ENCODE measurements around the gene ALK.

The ALK gene

GRCh38 chr2:29450596-29451222 is 470.7 kb downstream of the ALK start:
- no peak overlapping the region for H3K27ac ChIP-seq

DNA sequence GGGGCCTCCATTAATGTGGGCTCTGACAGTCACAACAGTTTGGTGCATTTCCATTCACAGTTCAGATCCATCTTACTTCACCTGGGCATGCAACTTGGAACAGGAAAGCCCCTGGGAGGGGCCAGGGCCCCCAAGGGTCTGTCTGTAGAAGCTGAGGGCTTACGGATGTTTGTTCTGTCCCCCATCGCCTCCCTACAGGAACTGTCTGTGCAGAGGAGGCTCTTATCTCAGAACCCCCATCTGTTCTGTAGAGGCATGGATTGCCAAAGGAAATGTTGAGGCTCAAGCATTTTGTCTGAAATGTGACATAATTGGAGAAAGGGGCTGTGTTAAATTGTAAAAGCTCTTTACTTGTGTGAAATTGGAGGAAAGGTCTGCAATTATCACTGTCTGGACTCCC is 471.9 kb downstream of the ALK start:
- no peak overlapping the region for H3K4me3 ChIP-seq
- H3K27ac ChIP-seq: no peak overlapping the region

More at GRCh38 chr2:29450596-29451222, 470.7 kb downstream of the ALK start:
- no peak overlapping the region for H3K4me3 ChIP-seq

- H3K27ac ChIP-seq: no peak overlapping the region
Measured at GRCh38 chr2:29448096-29448688, 473.2 kb downstream of the ALK start.

GRCh38 chr2:29447513-29447912 is 473.9 kb downstream of the ALK start:
- Histone ChIP-seq H3K4me3 (no peak overlapping the region), H3K27ac (no peak overlapping the region)

More at GRCh38 chr2:29448096-29448688, 473.2 kb downstream of the ALK start:
- no peak overlapping the region for H3K4me3 ChIP-seq

- Histone ChIP-seq H3K4me3 (no peak overlapping the region), H3K27ac (no peak overlapping the region)
Measured at GRCh38 chr2:29446847-29447246, 474.5 kb downstream of the ALK start.

- Histone ChIP-seq H3K4me3 (no peak overlapping the region), H3K27ac (no peak overlapping the region)
Measured at GRCh38 chr2:29444150-29444549, 477.2 kb downstream of the ALK start.

DNA sequence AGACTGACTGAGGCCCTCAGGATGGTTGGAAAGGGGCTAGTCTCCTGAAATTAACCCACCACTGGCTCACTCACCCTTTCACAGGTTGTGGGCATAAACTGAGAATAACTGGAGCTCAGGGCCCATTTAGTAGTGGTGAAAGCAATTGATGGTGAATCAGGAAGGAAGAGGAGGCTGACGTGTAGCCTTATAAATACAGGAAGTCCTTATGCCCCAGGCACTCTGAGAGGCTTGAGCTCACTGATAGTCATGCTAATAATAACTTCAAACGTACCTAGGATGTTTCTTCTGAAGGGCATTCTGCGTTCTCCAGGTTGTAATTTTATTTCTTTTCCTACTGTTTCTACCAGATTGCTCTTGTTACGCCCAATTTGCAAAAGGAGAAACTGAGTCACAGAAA is 477.8 kb downstream of the ALK start:
- H3K4me3 ChIP-seq: no peak overlapping the region
- H3K27ac ChIP-seq: no peak overlapping the region

DNA sequence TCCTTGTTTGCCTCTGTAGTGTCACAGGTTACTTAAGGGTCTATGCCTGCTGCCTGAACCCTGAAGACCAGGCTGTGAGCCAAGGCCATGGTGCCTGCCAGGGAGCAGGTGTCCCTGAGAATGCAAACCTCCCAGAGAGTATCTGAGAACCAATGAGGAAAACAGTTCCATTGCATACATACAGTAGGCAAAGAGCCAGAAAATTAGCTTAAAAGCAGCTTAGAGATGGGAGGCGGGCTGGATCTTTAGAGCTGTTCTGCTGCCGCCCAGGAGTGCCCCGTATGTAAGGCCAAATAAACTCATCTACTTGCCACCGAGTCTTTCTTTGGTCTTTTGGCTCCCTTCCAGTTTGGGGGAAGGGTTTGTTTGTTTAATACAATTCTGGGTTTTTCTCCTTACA is 478.2 kb downstream of the ALK start:
- Histone ChIP-seq H3K4me3 (no peak overlapping the region), H3K27ac (no peak overlapping the region)

DNA sequence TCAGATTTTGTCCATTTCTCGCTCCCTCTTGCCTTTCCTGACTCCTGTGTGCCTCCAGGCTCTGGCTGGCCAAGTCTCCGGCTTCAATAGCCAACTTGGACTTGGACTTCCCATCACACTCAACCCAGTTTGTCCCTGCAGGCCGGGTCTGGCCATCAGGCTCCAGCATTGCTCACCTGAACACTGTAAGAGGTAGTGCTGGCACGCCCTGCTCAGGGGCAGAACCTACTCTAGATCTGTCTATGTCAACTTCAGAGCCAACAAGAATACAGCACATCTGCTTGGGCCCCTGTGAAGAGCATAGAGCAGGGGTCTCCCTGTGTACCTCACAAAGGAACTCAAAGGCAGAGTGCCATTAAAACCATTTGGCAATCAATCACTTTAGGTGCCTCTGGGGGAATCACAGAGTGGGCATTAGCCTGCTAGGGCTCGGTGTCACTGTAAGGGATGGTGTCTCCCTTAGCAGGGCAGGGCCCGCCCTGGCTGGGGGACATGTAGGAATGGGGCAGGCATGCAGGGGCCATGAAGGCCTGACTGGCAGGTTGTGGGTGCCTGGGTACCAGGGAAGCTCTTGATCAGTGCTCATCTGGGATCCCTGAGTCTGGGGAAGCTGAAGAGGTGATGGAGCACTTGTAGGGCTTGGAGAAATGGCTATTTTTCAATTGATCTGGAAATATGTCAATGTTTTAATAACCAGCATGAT is 480.3 kb downstream of the ALK start:
- no peak overlapping the region for H3K4me3 ChIP-seq

GRCh38 chr2:29433920-29434319 is 487.5 kb downstream of the ALK start:
- no peak overlapping the region for H3K27ac ChIP-seq
- H3K4me3 ChIP-seq: no peak overlapping the region

More for the DNA sequence above, 480.3 kb downstream of the ALK start:
- H3K27ac ChIP-seq: no peak overlapping the region

DNA sequence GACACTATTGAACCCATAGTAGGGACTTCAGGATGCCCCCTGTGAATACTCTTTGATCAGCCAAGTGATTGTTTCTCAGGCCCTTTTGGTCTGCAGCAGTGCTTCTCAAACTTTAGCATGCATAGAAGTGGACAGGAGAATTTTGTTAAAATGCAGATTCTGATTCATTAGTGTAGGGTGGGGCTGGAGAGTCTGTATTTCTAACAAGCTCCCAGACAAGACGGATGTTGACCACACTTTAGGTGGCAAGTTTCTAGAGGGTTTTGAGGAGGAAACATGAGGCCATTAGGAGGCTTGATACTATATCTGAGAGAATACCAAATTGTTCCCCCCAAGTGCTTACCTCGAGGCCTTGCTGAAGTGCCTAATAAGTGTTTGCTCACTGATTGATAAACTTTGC is 488.3 kb downstream of the ALK start:
- Histone ChIP-seq H3K4me3 (no peak overlapping the region), H3K27ac (no peak overlapping the region)

- Histone ChIP-seq H3K4me3 (no peak overlapping the region), H3K27ac (no peak overlapping the region)
Measured at GRCh38 chr2:29431485-29431884, 489.9 kb downstream of the ALK start.

- Histone ChIP-seq H3K4me3 (no peak overlapping the region), H3K27ac (no peak overlapping the region)
Measured at GRCh38 chr2:29430382-29431112, 490.8 kb downstream of the ALK start.

DNA sequence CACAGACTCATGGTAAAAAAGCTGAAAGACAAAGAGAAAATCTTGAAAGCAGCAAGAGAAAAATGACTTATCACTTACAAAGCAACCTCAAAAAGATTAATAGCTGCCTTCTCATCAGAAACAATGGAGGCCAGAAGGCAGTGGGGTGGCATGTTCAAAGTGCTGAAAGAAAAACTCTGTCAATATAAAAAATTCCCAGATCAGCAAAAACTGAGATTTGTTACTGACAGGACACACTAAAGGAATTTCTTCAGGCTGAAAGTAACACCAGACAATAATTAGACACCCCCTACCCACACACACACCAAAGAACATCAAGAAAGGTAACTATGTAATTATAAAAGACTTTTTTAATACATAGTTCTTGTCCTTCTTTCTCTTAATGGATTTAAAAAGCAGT is 495.0 kb downstream of the ALK start:
- H3K4me3 ChIP-seq: no peak overlapping the region
- H3K27ac ChIP-seq: peak overlapping the region in 1 of 21 experiments; percentile 18

DNA sequence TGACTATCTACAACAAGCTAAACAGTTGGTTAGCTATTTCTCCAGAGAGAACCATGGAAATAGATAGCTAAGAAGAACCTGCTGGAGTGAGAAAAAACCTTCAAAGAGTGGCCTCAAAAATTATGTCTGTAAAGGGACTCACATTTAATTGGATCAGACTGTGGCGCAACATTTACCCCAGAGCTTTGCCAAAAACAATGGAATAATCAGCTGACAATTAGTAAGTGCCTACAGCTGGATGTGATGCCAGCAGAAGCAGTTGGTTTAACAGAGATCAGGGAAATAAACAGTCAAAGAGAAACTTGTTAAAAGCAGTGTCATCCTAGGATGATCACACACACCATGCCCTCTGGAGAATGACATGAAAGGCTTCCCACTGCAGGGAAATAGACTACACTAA is 495.5 kb downstream of the ALK start:
- no peak overlapping the region for H3K4me3 ChIP-seq
- peak overlapping the region in 1 of 21 experiments; percentile 18 for H3K27ac ChIP-seq

GRCh38 chr2:29423061-29423666 is 498.2 kb downstream of the ALK start:
- Histone ChIP-seq H3K4me3 (no peak overlapping the region), H3K27ac (no peak overlapping the region)

GRCh38 chr2:29420999-29421782 is 500.2 kb downstream of the ALK start:
- Histone ChIP-seq H3K27ac (no peak overlapping the region), H3K4me3 (no peak overlapping the region)

DNA sequence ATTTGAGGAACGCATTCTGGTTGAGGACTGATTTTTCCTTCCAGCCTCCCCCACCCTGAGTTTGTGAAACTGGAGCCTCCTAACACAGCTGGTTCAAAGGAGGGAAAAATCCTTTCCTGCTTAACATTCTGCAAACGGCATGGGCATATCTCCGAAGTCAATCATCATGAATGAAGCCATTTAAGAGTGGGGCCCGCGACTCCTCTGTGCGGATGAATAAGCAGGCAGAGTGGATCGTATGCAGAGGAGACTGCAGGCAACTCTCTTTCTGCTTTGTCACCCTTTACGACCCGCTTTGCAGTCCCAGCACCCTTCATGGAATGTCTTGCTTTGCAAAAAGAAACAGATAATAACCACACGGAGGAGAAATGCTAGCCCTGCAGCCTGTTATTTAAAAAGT is 500.9 kb downstream of the ALK start:
- no peak overlapping the region for H3K27ac ChIP-seq

DNA sequence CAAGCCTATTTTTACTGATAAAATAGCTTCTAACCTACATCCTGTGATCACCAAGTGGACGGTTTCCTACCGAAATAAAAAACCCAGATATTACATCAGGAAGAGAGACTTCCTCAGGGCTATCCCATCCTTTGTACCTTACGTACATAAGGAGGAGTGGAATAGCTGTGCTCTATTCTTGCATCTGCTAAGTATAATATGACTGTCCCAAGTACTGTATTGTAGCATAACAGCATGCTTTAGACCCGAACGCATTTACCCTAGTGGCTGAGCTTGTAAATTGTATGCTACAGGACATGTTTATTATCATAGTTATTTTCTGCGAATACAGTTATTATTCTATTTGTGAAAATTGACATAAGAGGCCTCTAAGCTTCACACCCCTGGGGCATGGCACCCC is 503.8 kb downstream of the ALK start:
- Histone ChIP-seq H3K4me3 (no peak overlapping the region), H3K27ac (no peak overlapping the region)

More for the DNA sequence above, 500.9 kb downstream of the ALK start:
- H3K4me3 ChIP-seq: no peak overlapping the region

Measured in skin epidermis (tissue), 12 donors.